GM12891 (cell line): Measurements from ENCODE around the gene WNT16.

Source experiments
- PAX5 ChIP-seq: IDR thresholded peaks from 2 replicates; pipeline ENCODE4 v1.6.1; 2011; ENCODE audit warnings: low read length, moderate library complexity, mild to moderate bottlenecking; ENCODE audit not compliant: insufficient read depth, severe bottlenecking
- POLR2A ChIP-seq: IDR thresholded peaks from 2 replicates; pipeline ENCODE4 v1.6.1; 2011; ENCODE audit warnings: low read depth, low read length, control low read depth
- POLR2AphosphoS5 ChIP-seq: IDR thresholded peaks from 2 replicates; pipeline ENCODE4 v1.6.1; 2011; ENCODE audit warnings: low read depth, low read length, control low read depth
- POU2F2 ChIP-seq: IDR thresholded peaks from 2 replicates; pipeline ENCODE4 v1.6.1; 2011; ENCODE audit warnings: low read depth, mild to moderate bottlenecking, control low read depth, low read length, moderate library complexity
- SPI1 ChIP-seq: IDR thresholded peaks from 2 replicates; pipeline ENCODE4 v1.6.1; 2011; ENCODE audit warnings: low read depth, low read length, control low read depth
- TAF1 ChIP-seq: IDR thresholded peaks from 2 replicates; pipeline ENCODE4 v1.6.1; 2011; ENCODE audit warnings: low read depth, low read length, control low read depth

DNA sequence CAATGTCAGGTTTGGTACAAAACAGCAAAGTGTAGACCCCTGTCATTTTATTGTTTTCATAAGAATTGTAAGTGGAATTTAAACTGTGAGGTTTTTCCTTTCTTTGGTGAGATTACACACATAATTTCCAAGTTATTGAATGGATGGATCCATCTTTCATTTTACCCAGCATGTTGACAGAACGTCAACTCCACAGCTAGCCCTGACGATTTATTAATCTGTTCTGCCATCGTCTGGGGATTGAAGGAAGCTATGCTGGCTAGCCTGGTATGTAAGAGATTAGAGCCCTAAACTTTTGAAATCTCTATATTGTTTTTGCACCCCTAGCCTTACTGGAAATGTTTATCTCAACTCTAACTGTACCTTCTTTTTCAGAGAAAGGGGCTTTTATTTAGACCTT is 8.6 kb downstream of the WNT16 start:
- TF ChIP-seq TAF1 (no peak), POLR2A (no peak), POLR2AphosphoS5 (no peak), SPI1 (no peak), PAX5 (no peak), POU2F2 (no peak)
